ENCODE results near the gene RARA.

RARA gene

GRCh38 chr17:40309031-40309948 is at the start of gene RARA:
RARA (plus strand) TSS chr17:40309180; CDS start chr17:40331219, 22,039 bp downstream.
- no peak for DNase-seq

GRCh38 chr17:40259505-40259904 is 49.5 kb upstream of the RARA start:
- DNase-seq, result no peak

- no peak for DNase-seq
These were observed 48.5 kb upstream of the RARA start for GRCh38 chr17:40260528-40260927.

GRCh38 chr17:40264458-40265185 is 44.4 kb upstream of the RARA start:
- DNase-seq, result no peak

GRCh38 chr17:40265337-40265736 is 43.6 kb upstream of the RARA start:
- DNase-seq, result no peak

GRCh38 chr17:40266882-40267281 is 42.1 kb upstream of the RARA start:
- no peak for DNase-seq

GRCh38 chr17:40268141-40268712 is 40.8 kb upstream of the RARA start:
- DNase-seq, result no peak

- no peak for DNase-seq
These were observed 30.6 kb upstream of the RARA start for GRCh38 chr17:40278414-40278813.

GRCh38 chr17:40279402-40279801 is 29.6 kb upstream of the RARA start:
- no peak for DNase-seq

- DNase-seq, result no peak
These were observed 27.3 kb upstream of the RARA start for GRCh38 chr17:40281663-40282062.

- DNase-seq, result peak; percentile 98
These were observed 25.3 kb upstream of the RARA start for GRCh38 chr17:40283662-40284061.

- peak; percentile 73 for DNase-seq
These were observed 24.8 kb upstream of the RARA start for GRCh38 chr17:40284085-40284713.

- no peak for DNase-seq
These were observed 22.5 kb upstream of the RARA start for GRCh38 chr17:40286473-40286872.

GRCh38 chr17:40287159-40287493 is 21.9 kb upstream of the RARA start:
- DNase-seq, result no peak

GRCh38 chr17:40287494-40288369 is 21.2 kb upstream of the RARA start, which contains the start of gene CDC6:
CDC6 (plus strand) TSS chr17:40287879; CDS start chr17:40289421, 1,542 bp downstream.
- peak; percentile 100 for DNase-seq

GRCh38 chr17:40290629-40291280 is 18.2 kb upstream of the RARA start:
- DNase-seq, result peak; percentile 92

GRCh38 chr17:40291281-40291664 is 17.7 kb upstream of the RARA start:
- no peak for DNase-seq

- DNase-seq, result no peak
These were observed 15.6 kb upstream of the RARA start for GRCh38 chr17:40293363-40293762.

- no peak for DNase-seq
These were observed 13.2 kb upstream of the RARA start for GRCh38 chr17:40295488-40296436.

- DNase-seq, result no peak
These were observed 11.5 kb upstream of the RARA start for GRCh38 chr17:40297511-40297910.

All from HCEC 1CT (cell line).